Ishikawa (cell line): Measurements from ENCODE around the gene ZNF470.

Experiments used
- CEBPB ChIP-seq: IDR thresholded peaks from 2 replicates; pipeline ENCODE4 v1.6.1; 2012
- CREB1 ChIP-seq: IDR thresholded peaks from 2 replicates; pipeline ENCODE4 v1.6.1; 2012; ENCODE audit warnings: low read depth
- EGR1 ChIP-seq: IDR thresholded peaks from 2 replicates; pipeline ENCODE4 v1.6.1; 2012
- EP300 ChIP-seq: IDR thresholded peaks from 2 replicates; pipeline ENCODE4 v1.6.1; 2012; ENCODE audit warnings: borderline replicate concordance
- FOXM1 ChIP-seq: IDR thresholded peaks from 2 replicates; pipeline ENCODE4 v1.6.1; 2012; ENCODE audit warnings: low read depth, borderline replicate concordance
- MAX ChIP-seq: IDR thresholded peaks from 2 replicates; pipeline ENCODE4 v1.6.1; 2012
- NFIC ChIP-seq: IDR thresholded peaks from 2 replicates; pipeline ENCODE4 v1.6.1; 2012
- RAD21 ChIP-seq: IDR thresholded peaks from 2 replicates; pipeline ENCODE4 v1.6.1; 2012; ENCODE audit warnings: low read depth
- REST ChIP-seq: IDR thresholded peaks from 2 replicates; pipeline ENCODE4 v1.6.1; 2012; ENCODE audit warnings: low read depth, mild to moderate bottlenecking
- TAF1 ChIP-seq: IDR thresholded peaks from 2 replicates; pipeline ENCODE4 v1.6.1; 2012; ENCODE audit warnings: low read depth, mild to moderate bottlenecking
- TCF12 ChIP-seq: IDR thresholded peaks from 2 replicates; pipeline ENCODE4 v1.6.1; 2012; ENCODE audit warnings: low read depth
- TEAD4 ChIP-seq: IDR thresholded peaks from 2 replicates; pipeline ENCODE4 v1.6.1; 2012
- USF1 ChIP-seq: IDR thresholded peaks from 2 replicates; pipeline ENCODE4 v1.6.1; 2012
- YY1 ChIP-seq: IDR thresholded peaks from 2 replicates; pipeline ENCODE4 v1.6.1; 2012; ENCODE audit warnings: low read depth
- ZBTB7A ChIP-seq: IDR thresholded peaks from 2 replicates; pipeline ENCODE4 v1.6.1; 2012; ENCODE audit warnings: low read depth

ZNF470 gene

GRCh38 chr19:56573914-56574313, 6.6 kb downstream of the ZNF470 start:
- TF ChIP-seq EGR1, result no peak
- TF ChIP-seq ZBTB7A, result no peak
- no peak for TF ChIP-seq EP300
- TF ChIP-seq YY1, result no peak
- TF ChIP-seq RAD21, result no peak

GRCh38 chr19:56577719-56578602, 10.7 kb downstream of the ZNF470 start:
- no peak for TF ChIP-seq RAD21

DNA sequence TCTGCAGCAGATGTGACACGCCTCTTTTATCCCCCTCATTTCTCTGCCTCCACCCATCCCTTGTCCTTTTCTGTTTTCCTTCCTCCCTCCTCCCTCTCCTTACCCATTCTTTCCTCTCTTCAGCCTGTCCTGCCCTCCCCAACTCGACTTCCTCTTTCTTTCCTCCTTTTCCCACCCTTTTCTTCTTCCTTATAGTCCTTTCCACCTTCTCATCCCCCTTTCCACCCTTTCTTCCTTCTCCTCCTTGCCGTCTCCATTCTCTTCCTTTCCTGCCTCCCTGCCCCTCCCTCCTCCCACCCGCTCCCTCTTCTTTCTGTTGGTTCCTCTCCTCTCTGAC, 27.1 kb downstream of the ZNF470 start:
- no peak for TF ChIP-seq RAD21
- TF ChIP-seq TCF12, result no peak
- no peak for TF ChIP-seq USF1

- no peak for TF ChIP-seq EGR1
- no peak for TF ChIP-seq CREB1
- peak; percentile 87 for TF ChIP-seq ZBTB7A
- no peak for TF ChIP-seq TEAD4
- peak; percentile 32; the same call in 1 of the 2 replicates for TF ChIP-seq YY1
- no peak for TF ChIP-seq NFIC
- peak; percentile 57 for TF ChIP-seq TAF1
- TF ChIP-seq MAX, result peak; percentile 39; the same call in 1 of the 2 replicates
- no peak for TF ChIP-seq FOXM1
- no peak for TF ChIP-seq EP300
- no peak for TF ChIP-seq REST
- peak; percentile 18; the same call in 1 of the 2 replicates for TF ChIP-seq TCF12
- no peak for TF ChIP-seq USF1
These were observed 27.7 kb downstream of the ZNF470 start, which contains the start of gene ZNF71 for GRCh38 chr19:56594783-56595547. ZNF71 (plus strand) TSS chr19:56595302; CDS start chr19:56601559, 6,257 bp downstream.

GRCh38 chr19:56595548-56595899, 28.3 kb downstream of the ZNF470 start:
- no peak for TF ChIP-seq REST
- TF ChIP-seq RAD21, result no peak
- no peak for TF ChIP-seq EP300
- TF ChIP-seq YY1, result no peak
- no peak for TF ChIP-seq CEBPB
- TF ChIP-seq TEAD4, result no peak
- TF ChIP-seq NFIC, result no peak
- TF ChIP-seq EGR1, result no peak
- no peak for TF ChIP-seq USF1
- TF ChIP-seq CREB1, result no peak

DNA sequence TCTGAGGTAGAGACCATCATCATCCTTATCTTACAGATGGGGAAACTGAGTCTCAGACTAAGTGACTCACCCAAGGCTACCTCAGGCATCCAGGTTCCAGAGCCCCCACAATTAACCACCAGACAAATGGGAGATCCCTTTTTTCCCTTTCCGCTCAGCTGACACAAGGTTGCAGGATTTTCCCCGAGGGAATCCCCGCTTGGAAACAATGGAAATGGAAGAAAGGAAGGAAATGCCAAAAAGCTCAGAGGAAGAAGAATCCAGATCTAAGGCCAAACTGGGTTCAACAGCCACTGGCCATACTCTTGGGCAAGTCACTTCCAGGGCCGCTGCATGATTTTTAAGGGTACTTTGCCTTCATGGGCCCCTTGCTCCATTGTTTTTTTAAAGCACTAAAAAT, 29.4 kb downstream of the ZNF470 start:
- no peak for TF ChIP-seq TAF1
- TF ChIP-seq YY1, result no peak
- TF ChIP-seq RAD21, result no peak
- no peak for TF ChIP-seq CREB1
- no peak for TF ChIP-seq NFIC
- TF ChIP-seq MAX, result no peak
- no peak for TF ChIP-seq FOXM1
- no peak for TF ChIP-seq TEAD4
- no peak for TF ChIP-seq TCF12
- no peak for TF ChIP-seq EGR1
- TF ChIP-seq REST, result no peak
